ENCODE measurements around the gene ACLY. TPM values are rescaled to one million over a fixed set of nuclear protein-coding genes. Genes with fewer than 3 reads are reported as not detected.
"Not testable (repeated sequence)": the region's sequence is repeated elsewhere in the genome, so short reads cannot be mapped to it uniquely, and the experiment has no call there.

Gene ACLY
- total RNA-seq, 1 experiment from 2014 or later = 67.7 TPM

DNA sequence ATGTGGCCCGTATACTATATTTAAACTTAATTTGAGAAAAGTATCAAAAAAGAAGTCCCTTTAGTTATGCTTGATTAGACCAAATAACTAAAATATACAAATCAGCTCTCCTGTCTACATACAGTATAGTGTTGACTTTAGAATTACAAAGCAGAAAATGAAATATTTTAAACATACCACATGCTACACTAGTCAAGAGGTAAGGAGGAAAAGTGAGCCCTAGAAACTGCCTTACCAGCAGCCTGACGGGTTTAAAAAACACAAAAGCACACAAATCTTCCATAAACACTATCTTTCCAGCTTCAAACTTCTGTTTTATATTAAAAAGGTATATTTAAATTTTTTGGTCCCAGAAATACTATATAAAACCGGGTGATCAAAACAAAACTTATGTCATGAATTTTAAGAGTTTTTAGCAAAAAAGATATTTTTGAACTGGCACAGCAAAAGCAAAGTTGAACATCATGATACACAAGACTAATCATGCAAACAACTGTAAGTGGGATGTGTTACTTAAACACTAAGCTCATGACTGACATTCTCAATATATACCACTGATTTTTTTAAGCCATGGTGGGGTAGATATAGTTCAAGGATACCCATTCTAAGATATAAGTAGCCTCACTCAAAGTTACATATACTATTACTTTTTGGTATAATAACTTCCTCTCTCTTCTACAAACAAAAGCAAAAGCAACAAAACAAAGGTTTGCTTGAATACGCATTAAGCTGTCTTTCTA lies 69.3 kb downstream of the ACLY start:
- no peak for DNase-seq (ENCODE audit: unreplicated experiment)
- ChIA-PET CTCF (interaction anchor here (1.2 to 1.3 kb wide), 2 partner anchors 14 to 112 kb away, joined by 3 to 5 read pairs; no protein-coding TSS in a partner anchor), POLR2A (interaction anchor here (0.6 to 4.4 kb wide), 7 partner anchors 11 to 160 kb away, joined by 3 to 35 read pairs (median 3); partner anchors contain the start of genes KLHL11 and ODAD4)
- Mint-ChIP-seq H3K4me1 (ENCODE audit: insufficient read depth, unreplicated experiment) (no peaks in the 10 kb centered on the region), H3K27me3 (ENCODE audit: insufficient read depth, unreplicated experiment) (no peaks in the 10 kb centered on the region), H3K36me3 (ENCODE audit: insufficient read depth, unreplicated experiment) (peaks cover 29% of the 10 kb centered on the region), H3K9me3 (ENCODE audit: unreplicated experiment) (no peaks in the 10 kb centered on the region), H3K4me3 (ENCODE audit: unreplicated experiment) (no peak overlapping the region), H3K27ac (ENCODE audit: low read depth, unreplicated experiment) (no peak overlapping the region)
- BruUV-seq (replicated peaks) = no TSS peak
- no peak for TF ChIP-seq CTCF (IDR thresholded peaks at IDR 0.05; ENCODE audit: unreplicated experiment)
- intact Hi-C loops (cut with micrococcal nuclease) = no loop called here

DNA sequence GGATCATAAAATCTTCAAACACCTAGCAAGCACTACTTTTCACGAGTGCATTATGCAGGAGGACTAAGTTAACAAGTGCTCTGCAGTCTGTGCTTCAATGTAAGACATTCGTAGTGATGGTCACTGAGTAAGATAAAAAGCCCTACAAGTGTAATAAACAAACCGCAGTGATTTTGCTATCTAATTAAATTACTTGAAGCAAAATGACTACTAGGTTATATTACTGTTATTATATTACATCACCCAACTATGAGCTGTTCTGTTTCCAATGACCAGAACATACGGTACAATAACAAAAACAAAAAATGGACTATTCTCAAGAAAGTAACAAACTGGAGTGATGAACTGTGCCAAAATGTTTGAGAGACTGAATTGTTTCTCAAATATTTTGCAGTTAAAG lies 70.0 kb downstream of the ACLY start:
- ChIA-PET POLR2A (interaction anchor here (0.6 to 4.4 kb wide), 6 partner anchors 11 to 159 kb away, joined by 3 to 35 read pairs (median 3); partner anchors contain the start of genes KLHL10, KLHL11 and ODAD4), CTCF (interaction anchor here (1.1 to 1.3 kb wide), 2 partner anchors 111 to 116 kb away, joined by 5 read pairs; no protein-coding TSS in a partner anchor)
- no peaks in the 10 kb centered on the region for H3K9me3 Mint-ChIP-seq (ENCODE audit: unreplicated experiment)
- no peaks in the 10 kb centered on the region for H3K4me1 Mint-ChIP-seq (ENCODE audit: insufficient read depth, unreplicated experiment)
- intact Hi-C loops (cut with micrococcal nuclease) = no loop called here
- no peak overlapping the region for H3K27ac Mint-ChIP-seq (ENCODE audit: low read depth, unreplicated experiment)
- peaks cover 23% of the 10 kb centered on the region for H3K36me3 Mint-ChIP-seq (ENCODE audit: insufficient read depth, unreplicated experiment)
- no peaks in the 10 kb centered on the region for H3K27me3 Mint-ChIP-seq (ENCODE audit: insufficient read depth, unreplicated experiment)
- BruUV-seq (replicated peaks) = no TSS peak
- no peak overlapping the region for H3K4me3 Mint-ChIP-seq (ENCODE audit: unreplicated experiment)
- TF ChIP-seq CTCF (IDR thresholded peaks at IDR 0.05; ENCODE audit: unreplicated experiment) = no peak
- no peak for DNase-seq (ENCODE audit: unreplicated experiment)

- Mint-ChIP-seq H3K27me3 (ENCODE audit: insufficient read depth, unreplicated experiment) (no peaks in the 10 kb centered on the region), H3K4me3 (ENCODE audit: unreplicated experiment) (no peak overlapping the region), H3K9me3 (ENCODE audit: unreplicated experiment) (no peaks in the 10 kb centered on the region), H3K27ac (ENCODE audit: low read depth, unreplicated experiment) (no peak overlapping the region), H3K4me1 (ENCODE audit: insufficient read depth, unreplicated experiment) (no peaks in the 10 kb centered on the region), H3K36me3 (ENCODE audit: insufficient read depth, unreplicated experiment) (peaks cover 1% of the 10 kb centered on the region)
- no TSS peak for BruUV-seq (replicated peaks)
- no peak for DNase-seq (ENCODE audit: unreplicated experiment)
- ChIA-PET CTCF (no interaction called here), POLR2A (no interaction called here)
- intact Hi-C loops (cut with micrococcal nuclease) = no loop called here
- TF ChIP-seq CTCF (IDR thresholded peaks at IDR 0.05; ENCODE audit: unreplicated experiment) = no peak
Observed at GRCh38 chr17:41844971-41845370, 73.8 kb downstream of the ACLY start.

GRCh38 chr17:41840781-41841180 lies 78.0 kb downstream of the ACLY start:
- H3K27me3 Mint-ChIP-seq (ENCODE audit: insufficient read depth, unreplicated experiment); DNase-seq (ENCODE audit: unreplicated experiment); H3K4me1 Mint-ChIP-seq (ENCODE audit: insufficient read depth, unreplicated experiment); H3K4me3 Mint-ChIP-seq (ENCODE audit: unreplicated experiment); H3K36me3 Mint-ChIP-seq (ENCODE audit: insufficient read depth, unreplicated experiment); intact Hi-C loops (cut with micrococcal nuclease); CTCF ChIA-PET; H3K27ac Mint-ChIP-seq (ENCODE audit: low read depth, unreplicated experiment); BruUV-seq (replicated peaks); H3K9me3 Mint-ChIP-seq (ENCODE audit: unreplicated experiment); POLR2A ChIA-PET: not testable (repeated sequence)

- H3K9me3 Mint-ChIP-seq (ENCODE audit: unreplicated experiment); H3K27me3 Mint-ChIP-seq (ENCODE audit: insufficient read depth, unreplicated experiment); H3K4me3 Mint-ChIP-seq (ENCODE audit: unreplicated experiment); DNase-seq (ENCODE audit: unreplicated experiment); intact Hi-C loops (cut with micrococcal nuclease); H3K4me1 Mint-ChIP-seq (ENCODE audit: insufficient read depth, unreplicated experiment); H3K27ac Mint-ChIP-seq (ENCODE audit: low read depth, unreplicated experiment); BruUV-seq (replicated peaks); POLR2A ChIA-PET; H3K36me3 Mint-ChIP-seq (ENCODE audit: insufficient read depth, unreplicated experiment): not testable (repeated sequence)
- CTCF ChIA-PET = interaction anchor here (0.6 to 1.0 kb wide), 3 partner anchors 9 to 38 kb away, joined by 3 read pairs; partner anchors contain the start of gene P3H4
Observed at GRCh38 chr17:41839448-41839847, 79.3 kb downstream of the ACLY start.

Data from MCF 10A (cell line).